Activated naive CD4-positive, alpha-beta T cell (primary cell): Measurements from ENCODE around the gene NOP58.
"Not testable (repeated sequence)": the region's sequence is repeated elsewhere in the genome, so short reads cannot be mapped to it uniquely, and the experiment has no call there.

Source experiments
- DNase-seq, 4 experiments: peaks; one replicate each; lab custom pipeline; 2025; lab: John Stamatoyannopoulos, UW

Gene NOP58

GRCh38 chr2:202306034-202306433 lies 40.5 kb downstream of the NOP58 start:
- DNase-seq: no peak

GRCh38 chr2:202307690-202308089 lies 42.1 kb downstream of the NOP58 start:
- no peak for DNase-seq

GRCh38 chr2:202311823-202312388 lies 46.3 kb downstream of the NOP58 start:
- no peak for DNase-seq

GRCh38 chr2:202314116-202314515 lies 48.6 kb downstream of the NOP58 start:
- DNase-seq: no peak

- DNase-seq: no peak
Measured at GRCh38 chr2:202317080-202317857, 51.7 kb downstream of the NOP58 start.

GRCh38 chr2:202320362-202320761 lies 54.8 kb downstream of the NOP58 start:
- DNase-seq: not testable (repeated sequence)

- DNase-seq: no peak
Measured at GRCh38 chr2:202322435-202322834, 56.9 kb downstream of the NOP58 start.

- DNase-seq: no peak
Measured at GRCh38 chr2:202327858-202328257, 62.3 kb downstream of the NOP58 start.

- DNase-seq: no peak
Measured at GRCh38 chr2:202335791-202336467, 70.4 kb downstream of the NOP58 start.

- DNase-seq: no peak
Measured at GRCh38 chr2:202337151-202337550, 71.6 kb downstream of the NOP58 start.

- DNase-seq: no peak
Measured at GRCh38 chr2:202337706-202338346, 72.3 kb downstream of the NOP58 start.

GRCh38 chr2:202339071-202339870 lies 73.7 kb downstream of the NOP58 start:
- DNase-seq: no peak

GRCh38 chr2:202344178-202344577 lies 78.6 kb downstream of the NOP58 start:
- no peak for DNase-seq

- DNase-seq: no peak
Measured at GRCh38 chr2:202346180-202346579, 80.6 kb downstream of the NOP58 start.
